WTC11 (cell line): Measurements from ENCODE around the gene FBXL7. TPM values are rescaled to one million over a fixed set of nuclear protein-coding genes. Genes with fewer than 3 reads are reported as not detected.

Source experiments
- ATAC-seq: fragments of 200-7000 bp; cut with Tn5 transposase; 2 replicates; pipeline ENCODE4 v1.10.0; 2021; ENCODE audit warnings: mild to moderate bottlenecking, moderate library complexity
- CTCF ChIA-PET: fragments of 300-600 bp; sonication (Branson Sonifier 250); formaldehyde crosslinking; loops from one replicate; lab custom pipeline; 2021; ENCODE audit warnings: antibody characterized with exemption; lab: Charles Lee
- POLR2A ChIA-PET: fragments of 350-600 bp; sonication (Branson Sonifier 250); formaldehyde crosslinking; loops from one replicate; lab custom pipeline; 2021; ENCODE audit warnings: antibody characterized with exemption; lab: Charles Lee
- DNase-seq: peaks from one replicate; pipeline ENCODE4 v3.0.0; 2021; ENCODE audit warnings: low spot score
- H3K27ac Mint-ChIP-seq: 2 replicates; pipeline ENCODE4 v1.8.0; 2021; ENCODE audit warnings: mixed read lengths
- H3K27me3 Mint-ChIP-seq: 2 replicates; pipeline ENCODE4 v1.8.0; 2021; ENCODE audit warnings: low read depth, mild to moderate bottlenecking, moderate library complexity, mixed read lengths
- H3K36me3 Mint-ChIP-seq: 2 replicates; pipeline ENCODE4 v1.8.0; 2021; ENCODE audit warnings: mixed read lengths
- H3K4me1 Mint-ChIP-seq: 2 replicates; pipeline ENCODE4 v1.8.0; 2022; ENCODE audit warnings: mixed read lengths
- H3K4me3 Mint-ChIP-seq: 2 replicates; pipeline ENCODE4 v1.8.0; 2021; ENCODE audit warnings: mild to moderate bottlenecking, moderate library complexity, mixed read lengths
- H3K9me3 Mint-ChIP-seq: 2 replicates; pipeline ENCODE4 v1.8.0; 2021; ENCODE audit warnings: mixed read lengths
- GRHL2 ChIP-seq: fragments of 250-450 bp; sonication (Bioruptor Pico); IDR thresholded peaks from 2 replicates; pipeline ENCODE4 v1.8.0; 2022; ENCODE audit warnings: mild to moderate bottlenecking, moderate library complexity; ENCODE audit not compliant: insufficient replicate concordance, severe bottlenecking
- MLX ChIP-seq: sonication (generic); formaldehyde crosslinking; IDR thresholded peaks from 2 replicates; pipeline ENCODE4 v1.8.1; 2023; ENCODE audit warnings: mild to moderate bottlenecking, missing genetic modification reagents, moderate library complexity
- NFATC4 ChIP-seq: fragments of 250-450 bp; sonication (Bioruptor Pico); IDR thresholded peaks from 2 replicates; pipeline ENCODE4 v1.9.0; 2021; ENCODE audit warnings: mild to moderate bottlenecking
- NFE2L1 ChIP-seq: sonication (generic); formaldehyde crosslinking; IDR thresholded peaks from 2 replicates; pipeline ENCODE4 v1.8.1; 2023; ENCODE audit warnings: missing genetic modification reagents
- NFYB ChIP-seq: sonication (generic); formaldehyde crosslinking; conservative IDR thresholded peaks from 2 replicates; pipeline ENCODE4 v1.8.0; 2022; ENCODE audit warnings: low read depth, missing genetic modification reagents
- NR3C1 ChIP-seq: sonication (generic); formaldehyde crosslinking; conservative IDR thresholded peaks from 2 replicates; pipeline ENCODE4 v1.8.1; 2023; ENCODE audit warnings: low read depth, mild to moderate bottlenecking, missing genetic modification reagents
- OVOL2 ChIP-seq: fragments of 250-450 bp; sonication (Bioruptor Pico); IDR thresholded peaks from 2 replicates; pipeline ENCODE4 v1.9.0; 2021; ENCODE audit warnings: mild to moderate bottlenecking, borderline replicate concordance
- PREB ChIP-seq: sonication (generic); formaldehyde crosslinking; IDR thresholded peaks from 2 replicates; pipeline ENCODE4 v1.8.1; 2022; ENCODE audit warnings: mild to moderate bottlenecking, missing genetic modification reagents, moderate library complexity, borderline replicate concordance
- TEAD1 ChIP-seq: sonication (generic); formaldehyde crosslinking; IDR thresholded peaks from 2 replicates; pipeline ENCODE4 v1.8.0; 2022; ENCODE audit warnings: mild to moderate bottlenecking, missing genetic modification reagents
- TEAD4 ChIP-seq: sonication (generic); formaldehyde crosslinking; IDR thresholded peaks from 2 replicates; pipeline ENCODE4 v1.8.0; 2022; ENCODE audit warnings: mild to moderate bottlenecking, missing genetic modification reagents
- ZNF138 ChIP-seq: sonication (generic); formaldehyde crosslinking; conservative IDR thresholded peaks from 2 replicates; pipeline ENCODE4 v1.8.1; 2022; ENCODE audit warnings: mild to moderate bottlenecking, moderate library complexity, missing genetic modification reagents
- ZNF263 ChIP-seq: sonication (generic); formaldehyde crosslinking; IDR thresholded peaks from 2 replicates; pipeline ENCODE4 v1.8.1; 2022; ENCODE audit warnings: low read depth, mild to moderate bottlenecking, moderate library complexity, missing genetic modification reagents
- ZNF396 ChIP-seq: fragments of 250-450 bp; sonication (Bioruptor Pico); IDR thresholded peaks from 2 replicates; pipeline ENCODE4 v1.8.0; 2021; ENCODE audit warnings: mild to moderate bottlenecking, moderate library complexity, borderline replicate concordance
- ZNF671 ChIP-seq: fragments of 250-450 bp; sonication (Bioruptor Pico); IDR thresholded peaks from 2 replicates; pipeline ENCODE4 v1.8.0; 2021; ENCODE audit warnings: mild to moderate bottlenecking
- total RNA-seq: library from RNA; stranded (reverse); gene quantifications from 3 replicates; pipeline ENCODE4 v1.2.3, GENCODE V29; 2021
- TF ChIP-seq, protein P1 (sequence below): sonication (generic); formaldehyde crosslinking; IDR thresholded peaks from 2 replicates; pipeline ENCODE4 v1.8.1; 2023; ENCODE audit warnings: mild to moderate bottlenecking, missing genetic modification reagents
- TF ChIP-seq, protein P2 (sequence below): sonication (generic); formaldehyde crosslinking; IDR thresholded peaks from 2 replicates; pipeline ENCODE4 v1.8.0; 2023; ENCODE audit warnings: missing genetic modification reagents, mild to moderate bottlenecking, borderline replicate concordance
- TF ChIP-seq, protein P3 (sequence below): sonication (generic); formaldehyde crosslinking; IDR thresholded peaks from 2 replicates; pipeline ENCODE4 v1.8.0; 2022; ENCODE audit warnings: missing genetic modification reagents
- TF ChIP-seq, protein P4 (sequence below): sonication (generic); formaldehyde crosslinking; IDR thresholded peaks from 2 replicates; pipeline ENCODE4 v1.8.1; 2023; ENCODE audit warnings: mild to moderate bottlenecking, moderate library complexity, missing genetic modification reagents
- TF ChIP-seq, protein P5 (sequence below): fragments of 250-450 bp; sonication (Bioruptor Pico); IDR thresholded peaks from 2 replicates; pipeline ENCODE4 v1.8.0; 2021; ENCODE audit warnings: mild to moderate bottlenecking

The FBXL7 gene
- total RNA-seq, 1 experiment from 2014 or later = 13.8 TPM

DNA sequence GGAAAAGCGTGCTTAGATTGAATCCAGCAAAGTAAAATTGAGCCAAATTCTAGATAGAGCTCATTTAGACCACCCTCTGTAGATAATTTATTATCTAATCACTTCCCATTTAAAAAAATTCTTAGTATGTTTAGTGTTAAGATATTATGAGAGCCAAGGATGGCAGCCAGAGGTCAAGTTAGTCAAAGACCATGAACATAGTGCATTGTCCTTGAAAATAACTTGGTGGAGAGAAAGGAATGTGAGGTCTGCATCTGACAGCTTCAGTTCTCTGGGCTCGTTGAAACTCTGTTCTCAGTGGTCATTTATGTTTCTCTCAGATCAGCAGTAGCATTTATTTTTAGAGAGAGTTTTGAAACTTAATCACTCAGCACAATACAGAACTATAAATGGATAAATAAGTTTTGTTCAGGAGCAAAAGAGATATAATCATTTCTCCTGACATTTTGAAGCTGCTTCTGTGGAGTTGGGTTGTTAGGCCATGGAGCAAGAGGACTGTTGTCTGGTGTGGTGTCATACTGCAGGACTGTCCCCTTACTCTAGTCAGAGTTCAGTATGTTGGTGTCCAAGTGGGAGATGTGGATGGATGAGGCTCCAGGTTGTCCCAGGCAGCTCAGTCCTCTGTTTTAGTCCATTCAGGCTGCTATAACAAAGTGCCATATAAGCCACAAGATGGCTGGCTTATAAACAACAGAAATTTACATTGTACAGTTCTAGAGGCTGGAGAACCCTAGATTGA lies 337.7 kb downstream of the FBXL7 start:
- no peak for DNase-seq
- POLR2A ChIA-PET = no interaction called here
- TF ChIP-seq, protein P1, sequence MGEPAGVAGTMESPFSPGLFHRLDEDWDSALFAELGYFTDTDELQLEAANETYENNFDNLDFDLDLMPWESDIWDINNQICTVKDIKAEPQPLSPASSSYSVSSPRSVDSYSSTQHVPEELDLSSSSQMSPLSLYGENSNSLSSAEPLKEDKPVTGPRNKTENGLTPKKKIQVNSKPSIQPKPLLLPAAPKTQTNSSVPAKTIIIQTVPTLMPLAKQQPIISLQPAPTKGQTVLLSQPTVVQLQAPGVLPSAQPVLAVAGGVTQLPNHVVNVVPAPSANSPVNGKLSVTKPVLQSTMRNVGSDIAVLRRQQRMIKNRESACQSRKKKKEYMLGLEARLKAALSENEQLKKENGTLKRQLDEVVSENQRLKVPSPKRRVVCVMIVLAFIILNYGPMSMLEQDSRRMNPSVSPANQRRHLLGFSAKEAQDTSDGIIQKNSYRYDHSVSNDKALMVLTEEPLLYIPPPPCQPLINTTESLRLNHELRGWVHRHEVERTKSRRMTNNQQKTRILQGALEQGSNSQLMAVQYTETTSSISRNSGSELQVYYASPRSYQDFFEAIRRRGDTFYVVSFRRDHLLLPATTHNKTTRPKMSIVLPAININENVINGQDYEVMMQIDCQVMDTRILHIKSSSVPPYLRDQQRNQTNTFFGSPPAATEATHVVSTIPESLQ (CRISPR knock-in tag) = no peak
- TF ChIP-seq ZNF263 (CRISPR knock-in tag) (no peak), PREB (no peak), NFE2L1 (CRISPR knock-in tag) (no peak), OVOL2 (CRISPR knock-in tag) (no peak), MLX (no peak), NFYB (CRISPR knock-in tag) (no peak), NFATC4 (CRISPR knock-in tag) (no peak), TEAD1 (no peak), ZNF671 (CRISPR knock-in tag) (no peak), TEAD4 (CRISPR knock-in tag) (no peak), ZNF138 (CRISPR knock-in tag) (no peak), GRHL2 (CRISPR knock-in tag) (no peak), NR3C1 (CRISPR knock-in tag) (no peak), ZNF396 (no peak)
- TF ChIP-seq, protein P2, sequence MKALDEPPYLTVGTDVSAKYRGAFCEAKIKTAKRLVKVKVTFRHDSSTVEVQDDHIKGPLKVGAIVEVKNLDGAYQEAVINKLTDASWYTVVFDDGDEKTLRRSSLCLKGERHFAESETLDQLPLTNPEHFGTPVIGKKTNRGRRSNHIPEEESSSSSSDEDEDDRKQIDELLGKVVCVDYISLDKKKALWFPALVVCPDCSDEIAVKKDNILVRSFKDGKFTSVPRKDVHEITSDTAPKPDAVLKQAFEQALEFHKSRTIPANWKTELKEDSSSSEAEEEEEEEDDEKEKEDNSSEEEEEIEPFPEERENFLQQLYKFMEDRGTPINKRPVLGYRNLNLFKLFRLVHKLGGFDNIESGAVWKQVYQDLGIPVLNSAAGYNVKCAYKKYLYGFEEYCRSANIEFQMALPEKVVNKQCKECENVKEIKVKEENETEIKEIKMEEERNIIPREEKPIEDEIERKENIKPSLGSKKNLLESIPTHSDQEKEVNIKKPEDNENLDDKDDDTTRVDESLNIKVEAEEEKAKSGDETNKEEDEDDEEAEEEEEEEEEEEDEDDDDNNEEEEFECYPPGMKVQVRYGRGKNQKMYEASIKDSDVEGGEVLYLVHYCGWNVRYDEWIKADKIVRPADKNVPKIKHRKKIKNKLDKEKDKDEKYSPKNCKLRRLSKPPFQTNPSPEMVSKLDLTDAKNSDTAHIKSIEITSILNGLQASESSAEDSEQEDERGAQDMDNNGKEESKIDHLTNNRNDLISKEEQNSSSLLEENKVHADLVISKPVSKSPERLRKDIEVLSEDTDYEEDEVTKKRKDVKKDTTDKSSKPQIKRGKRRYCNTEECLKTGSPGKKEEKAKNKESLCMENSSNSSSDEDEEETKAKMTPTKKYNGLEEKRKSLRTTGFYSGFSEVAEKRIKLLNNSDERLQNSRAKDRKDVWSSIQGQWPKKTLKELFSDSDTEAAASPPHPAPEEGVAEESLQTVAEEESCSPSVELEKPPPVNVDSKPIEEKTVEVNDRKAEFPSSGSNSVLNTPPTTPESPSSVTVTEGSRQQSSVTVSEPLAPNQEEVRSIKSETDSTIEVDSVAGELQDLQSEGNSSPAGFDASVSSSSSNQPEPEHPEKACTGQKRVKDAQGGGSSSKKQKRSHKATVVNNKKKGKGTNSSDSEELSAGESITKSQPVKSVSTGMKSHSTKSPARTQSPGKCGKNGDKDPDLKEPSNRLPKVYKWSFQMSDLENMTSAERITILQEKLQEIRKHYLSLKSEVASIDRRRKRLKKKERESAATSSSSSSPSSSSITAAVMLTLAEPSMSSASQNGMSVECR (CRISPR knock-in tag) = no peak
- TF ChIP-seq, protein P3, sequence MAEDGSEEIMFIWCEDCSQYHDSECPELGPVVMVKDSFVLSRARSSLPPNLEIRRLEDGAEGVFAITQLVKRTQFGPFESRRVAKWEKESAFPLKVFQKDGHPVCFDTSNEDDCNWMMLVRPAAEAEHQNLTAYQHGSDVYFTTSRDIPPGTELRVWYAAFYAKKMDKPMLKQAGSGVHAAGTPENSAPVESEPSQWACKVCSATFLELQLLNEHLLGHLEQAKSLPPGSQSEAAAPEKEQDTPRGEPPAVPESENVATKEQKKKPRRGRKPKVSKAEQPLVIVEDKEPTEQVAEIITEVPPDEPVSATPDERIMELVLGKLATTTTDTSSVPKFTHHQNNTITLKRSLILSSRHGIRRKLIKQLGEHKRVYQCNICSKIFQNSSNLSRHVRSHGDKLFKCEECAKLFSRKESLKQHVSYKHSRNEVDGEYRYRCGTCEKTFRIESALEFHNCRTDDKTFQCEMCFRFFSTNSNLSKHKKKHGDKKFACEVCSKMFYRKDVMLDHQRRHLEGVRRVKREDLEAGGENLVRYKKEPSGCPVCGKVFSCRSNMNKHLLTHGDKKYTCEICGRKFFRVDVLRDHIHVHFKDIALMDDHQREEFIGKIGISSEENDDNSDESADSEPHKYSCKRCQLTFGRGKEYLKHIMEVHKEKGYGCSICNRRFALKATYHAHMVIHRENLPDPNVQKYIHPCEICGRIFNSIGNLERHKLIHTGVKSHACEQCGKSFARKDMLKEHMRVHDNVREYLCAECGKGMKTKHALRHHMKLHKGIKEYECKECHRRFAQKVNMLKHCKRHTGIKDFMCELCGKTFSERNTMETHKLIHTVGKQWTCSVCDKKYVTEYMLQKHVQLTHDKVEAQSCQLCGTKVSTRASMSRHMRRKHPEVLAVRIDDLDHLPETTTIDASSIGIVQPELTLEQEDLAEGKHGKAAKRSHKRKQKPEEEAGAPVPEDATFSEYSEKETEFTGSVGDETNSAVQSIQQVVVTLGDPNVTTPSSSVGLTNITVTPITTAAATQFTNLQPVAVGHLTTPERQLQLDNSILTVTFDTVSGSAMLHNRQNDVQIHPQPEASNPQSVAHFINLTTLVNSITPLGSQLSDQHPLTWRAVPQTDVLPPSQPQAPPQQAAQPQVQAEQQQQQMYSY (CRISPR knock-in tag) = no peak
- TF ChIP-seq, protein P4, sequence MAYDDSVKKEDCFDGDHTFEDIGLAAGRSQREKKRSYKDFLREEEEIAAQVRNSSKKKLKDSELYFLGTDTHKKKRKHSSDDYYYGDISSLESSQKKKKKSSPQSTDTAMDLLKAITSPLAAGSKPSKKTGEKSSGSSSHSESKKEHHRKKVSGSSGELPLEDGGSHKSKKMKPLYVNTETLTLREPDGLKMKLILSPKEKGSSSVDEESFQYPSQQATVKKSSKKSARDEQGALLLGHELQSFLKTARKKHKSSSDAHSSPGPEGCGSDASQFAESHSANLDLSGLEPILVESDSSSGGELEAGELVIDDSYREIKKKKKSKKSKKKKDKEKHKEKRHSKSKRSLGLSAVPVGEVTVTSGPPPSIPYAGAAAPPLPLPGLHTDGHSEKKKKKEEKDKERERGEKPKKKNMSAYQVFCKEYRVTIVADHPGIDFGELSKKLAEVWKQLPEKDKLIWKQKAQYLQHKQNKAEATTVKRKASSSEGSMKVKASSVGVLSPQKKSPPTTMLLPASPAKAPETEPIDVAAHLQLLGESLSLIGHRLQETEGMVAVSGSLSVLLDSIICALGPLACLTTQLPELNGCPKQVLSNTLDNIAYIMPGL (CRISPR knock-in tag) = no peak
- TF ChIP-seq, protein P5, sequence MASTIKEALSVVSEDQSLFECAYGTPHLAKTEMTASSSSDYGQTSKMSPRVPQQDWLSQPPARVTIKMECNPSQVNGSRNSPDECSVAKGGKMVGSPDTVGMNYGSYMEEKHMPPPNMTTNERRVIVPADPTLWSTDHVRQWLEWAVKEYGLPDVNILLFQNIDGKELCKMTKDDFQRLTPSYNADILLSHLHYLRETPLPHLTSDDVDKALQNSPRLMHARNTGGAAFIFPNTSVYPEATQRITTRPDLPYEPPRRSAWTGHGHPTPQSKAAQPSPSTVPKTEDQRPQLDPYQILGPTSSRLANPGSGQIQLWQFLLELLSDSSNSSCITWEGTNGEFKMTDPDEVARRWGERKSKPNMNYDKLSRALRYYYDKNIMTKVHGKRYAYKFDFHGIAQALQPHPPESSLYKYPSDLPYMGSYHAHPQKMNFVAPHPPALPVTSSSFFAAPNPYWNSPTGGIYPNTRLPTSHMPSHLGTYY (CRISPR knock-in tag) = no peak
- CTCF ChIA-PET = no interaction called here
- peaks cover 26% of the 10 kb centered on the region for H3K36me3 Mint-ChIP-seq
- no peak overlapping the region for H3K27ac Mint-ChIP-seq
- peaks cover 33% of the 10 kb centered on the region for H3K9me3 Mint-ChIP-seq
- no peak for ATAC-seq
- peaks cover 27% of the 10 kb centered on the region for H3K4me1 Mint-ChIP-seq
- no peak overlapping the region for H3K4me3 Mint-ChIP-seq
- no peaks in the 10 kb centered on the region for H3K27me3 Mint-ChIP-seq
